GM21619 (cell line): ENCODE measurements around the gene SQOR.

Experiments used
- ATAC-seq: cut with Tn5 transposase; IDR thresholded peaks from one replicate; pipeline ENCODE4 v1.9.1; 2021; ENCODE audit not compliant: unreplicated experiment

Gene SQOR

GRCh38 chr15:45657764-45658545 is 23.1 kb downstream of the SQOR start:
- no peak for ATAC-seq

GRCh38 chr15:45660231-45660979 is 25.6 kb downstream of the SQOR start:
- ATAC-seq = no peak

GRCh38 chr15:45662375-45662774 is 27.5 kb downstream of the SQOR start:
- ATAC-seq = no peak

- no peak for ATAC-seq
Measured at GRCh38 chr15:45664451-45664850, 29.6 kb downstream of the SQOR start.

- ATAC-seq = no peak
Measured at GRCh38 chr15:45665261-45665660, 30.4 kb downstream of the SQOR start.

GRCh38 chr15:45666119-45666875 is 31.5 kb downstream of the SQOR start:
- no peak for ATAC-seq

- ATAC-seq = no peak
Measured at GRCh38 chr15:45667002-45667401, 32.2 kb downstream of the SQOR start.

- no peak for ATAC-seq
Measured at GRCh38 chr15:45668386-45668785, 33.6 kb downstream of the SQOR start.

- ATAC-seq = no peak
Measured at GRCh38 chr15:45669422-45669821, 34.6 kb downstream of the SQOR start.

- ATAC-seq = no peak
Measured at GRCh38 chr15:45670091-45670490, 35.3 kb downstream of the SQOR start.

GRCh38 chr15:45670511-45670910 is 35.7 kb downstream of the SQOR start:
- ATAC-seq = no peak

GRCh38 chr15:45674677-45675076 is 39.8 kb downstream of the SQOR start:
- ATAC-seq = no peak

GRCh38 chr15:45677797-45678196 is 43.0 kb downstream of the SQOR start:
- no peak for ATAC-seq

- ATAC-seq = no peak
Measured at GRCh38 chr15:45678459-45679178, 43.8 kb downstream of the SQOR start.

- ATAC-seq = no peak
Measured at GRCh38 chr15:45684533-45684932, 49.7 kb downstream of the SQOR start.

GRCh38 chr15:45689616-45690015 is 54.8 kb downstream of the SQOR start:
- ATAC-seq = no peak

GRCh38 chr15:45690581-45691260 is 55.9 kb downstream of the SQOR start:
- ATAC-seq = no peak

GRCh38 chr15:45701108-45701507 is 66.3 kb downstream of the SQOR start:
- ATAC-seq = no peak

GRCh38 chr15:45702041-45702440 is 67.2 kb downstream of the SQOR start:
- ATAC-seq = no peak

GRCh38 chr15:45703670-45704328 is 69.0 kb downstream of the SQOR start:
- no peak for ATAC-seq
